Panc1 (cell line): ENCODE measurements around the gene MYO5B. TPM values are rescaled to one million over a fixed set of nuclear protein-coding genes. Genes with fewer than 3 reads are reported as not detected.

Experiments
- ATAC-seq: fragments of 200-7000 bp; cut with Tn5 transposase; 2 replicates; pipeline ENCODE4 v1.9.1; 2020; ENCODE audit warnings: mild to moderate bottlenecking, moderate library complexity
- BruUV-seq: library from RNA; stranded (reverse); fragments of 400-500 nt; replicated peaks from 2 replicates; lab custom pipeline; 2021; lab: Mats Ljungman, UMichigan
- CTCF ChIA-PET: fragments of 300-600 bp; sonication (Branson Sonifier 250); formaldehyde crosslinking; loops from one replicate; lab custom pipeline; 2022; ENCODE audit warnings: antibody characterized with exemption; lab: Charles Lee
- POLR2A ChIA-PET: fragments of 300-600 bp; sonication (Branson Sonifier 250); formaldehyde crosslinking; loops from one replicate; lab custom pipeline; 2022; ENCODE audit warnings: antibody characterized with exemption; lab: Charles Lee
- DNase-seq: peaks from one replicate; pipeline ENCODE4 v3.0.0-alpha.2; 2010; ENCODE audit warnings: low read depth, low spot score
- H3K27ac ChIP-seq: 2 replicates; pipeline ENCODE4 v1.5.1; 2011; ENCODE audit warnings: mild to moderate bottlenecking, low read length, inconsistent platforms
- H3K27me3 ChIP-seq: fragments of 200-500 bp; sonication (Bioruptor generic); 2 replicates; pipeline ENCODE4 v1.6.0; 2014; ENCODE audit warnings: low read length, inconsistent platforms; ENCODE audit not compliant: control insufficient read depth, insufficient read depth
- H3K36me3 ChIP-seq: fragments of 200-500 bp; sonication (Bioruptor generic); 2 replicates; pipeline ENCODE4 v1.5.1; 2014; ENCODE audit warnings: inconsistent platforms, mild to moderate bottlenecking, low read length, moderate library complexity; ENCODE audit not compliant: control insufficient read depth, insufficient read depth
- H3K4me1 ChIP-seq: 2 replicates; pipeline ENCODE4 v1.5.1; 2011; ENCODE audit warnings: inconsistent platforms, mild to moderate bottlenecking, low read length, moderate library complexity; ENCODE audit not compliant: control insufficient read depth, insufficient read depth
- H3K4me3 ChIP-seq, 2 experiments: 2 replicates each; pipeline ENCODE4 v1.5.1; 2011 to 2012; ENCODE audit warnings: low read depth in 2 of 2, low read length in 2 of 2, mild to moderate bottlenecking in 2 of 2, inconsistent platforms in 1 of 2, moderate library complexity in 1 of 2
- H3K9me3 ChIP-seq: fragments of 200-500 bp; sonication (Bioruptor generic); 2 replicates; pipeline ENCODE4 v1.5.1; 2014; ENCODE audit warnings: low read depth, mild to moderate bottlenecking, inconsistent platforms, low read length, moderate library complexity; ENCODE audit not compliant: control insufficient read depth, insufficient read depth
- CTCF ChIP-seq: fragments of 450-650 bp; IDR thresholded peaks from 2 replicates; pipeline ENCODE4 v1.5.1; 2017; ENCODE audit warnings: mild to moderate bottlenecking
- POLR2AphosphoS5 ChIP-seq: IDR thresholded peaks from 2 replicates; pipeline ENCODE4 v1.6.1; 2012; ENCODE audit warnings: mild to moderate bottlenecking, low read depth, low read length, moderate library complexity
- REST ChIP-seq, 2 experiments: IDR thresholded peaks; 2 replicates each; pipeline ENCODE4 v1.6.1; 2011 to 2012; ENCODE audit warnings: low read depth in 2 of 2, control low read depth in 1 of 2, low read length in 1 of 2, mild to moderate bottlenecking in 1 of 2, moderate library complexity in 1 of 2; ENCODE audit not compliant: insufficient read depth in 1 of 2
- SIN3A ChIP-seq: IDR thresholded peaks from 2 replicates; pipeline ENCODE4 v1.6.1; 2012; ENCODE audit warnings: low read depth, mild to moderate bottlenecking, low read length, moderate library complexity, borderline replicate concordance; ENCODE audit not compliant: insufficient read depth
- TCF7L2 ChIP-seq: IDR thresholded peaks from 2 replicates; pipeline ENCODE4 v1.6.1; 2011; ENCODE audit warnings: mild to moderate bottlenecking, low read depth, low read length, inconsistent platforms
- in situ Hi-C: cut with HindIII; loops from 2 replicates; pipeline ENCODE4 v1.10.0; 2016; ENCODE audit warnings: low sequenced_read_pairs, low pct_unique_long_range_greater_than_20kb
- intact Hi-C: fragments of 100-400 bp; cut with micrococcal nuclease; formaldehyde crosslinking; loops from one replicate; pipeline ENCODE4 v1.10.0; 2022; ENCODE audit not compliant: unreplicated experiment
- total RNA-seq: library from RNA; stranded (reverse); gene quantifications from one replicate; pipeline ENCODE4 v1.2.1, GENCODE V29; 2021; ENCODE audit not compliant: unreplicated experiment

The MYO5B gene
- total RNA-seq, 1 experiment from 2014 or later = 0.31 TPM

GRCh38 chr18:49817947-49818346, 377.0 kb downstream of the MYO5B start:
- ChIA-PET CTCF (no interaction called here), POLR2A (no interaction called here)
- in situ Hi-C loops = no loop called here
- no peak overlapping the region for H3K27ac ChIP-seq
- no peak for TF ChIP-seq TCF7L2
- no peak for TF ChIP-seq SIN3A
- no peak for TF ChIP-seq CTCF
- TF ChIP-seq POLR2AphosphoS5 = no peak
- no peak for TF ChIP-seq REST (IDR thresholded peaks at IDR 0.05; ENCODE audit: insufficient read depth in 1 of 2, low read depth in 2 of 2, low read length in 1 of 2)
- no TSS peak for BruUV-seq
- no peak overlapping the region for H3K4me3 ChIP-seq
- DNase-seq = no peak
- no peaks in the 10 kb centered on the region for H3K9me3 ChIP-seq
- no peaks in the 10 kb centered on the region for H3K27me3 ChIP-seq
- H3K4me1 ChIP-seq = no peaks in the 10 kb centered on the region
- H3K36me3 ChIP-seq = no peaks in the 10 kb centered on the region; the same call in 1 of the 2 replicates
- intact Hi-C loops = no loop called here
- ATAC-seq = no peak

GRCh38 chr18:49815927-49816326, 379.0 kb downstream of the MYO5B start:
- ChIA-PET POLR2A (no interaction called here), CTCF (no interaction called here)
- no peaks in the 10 kb centered on the region for H3K9me3 ChIP-seq
- no peaks in the 10 kb centered on the region for H3K27me3 ChIP-seq
- TF ChIP-seq TCF7L2 (no peak), CTCF (no peak), REST (IDR thresholded peaks at IDR 0.05; ENCODE audit: insufficient read depth in 1 of 2, low read depth in 2 of 2, low read length in 1 of 2) (no peak), SIN3A (no peak), POLR2AphosphoS5 (no peak)
- H3K4me1 ChIP-seq = 0 out of 2 replicates have a peak, but pooled peaks cover 5% of the 10 kb centered on the region
- no peak overlapping the region for H3K4me3 ChIP-seq
- no peak overlapping the region for H3K27ac ChIP-seq
- DNase-seq = no peak
- no peaks in the 10 kb centered on the region; the same call in 1 of the 2 replicates for H3K36me3 ChIP-seq
- ATAC-seq = no peak
- in situ Hi-C loops = no loop called here
- no TSS peak for BruUV-seq
- intact Hi-C loops = no loop called here
